HepG2 (cell line): Measurements from ENCODE around the gene SLC5A10. TPM values are rescaled to one million over a fixed set of nuclear protein-coding genes. Genes with fewer than 3 reads are reported as not detected.
A peak's percentile ranks its signal among the peaks of the same experiment; 100 is the strongest.

Experiments
- HOXD1 ChIP-seq: sonication (generic); formaldehyde crosslinking; IDR thresholded peaks from 2 replicates; pipeline ENCODE4 v1.5.0; 2020; ENCODE audit warnings: missing genetic modification reagents
- KAT8 ChIP-seq: IDR thresholded peaks from 2 replicates; pipeline ENCODE4 v1.6.1; 2016; ENCODE audit warnings: missing genetic modification reagents, missing compliant biosample characterization
- LCORL ChIP-seq, 2 experiments: fragments of 450-650 bp in 1 of 2; sonication (generic) in 1 of 2; formaldehyde crosslinking in 1 of 2; IDR thresholded peaks; 2 replicates each; pipeline versions ENCODE4 v1.5.0 to v1.6.1; 2017 to 2020; ENCODE audit warnings: antibody characterized with exemption in 1 of 2, missing genetic modification reagents in 1 of 2
- TCF7L2 ChIP-seq: IDR thresholded peaks from 2 replicates; pipeline ENCODE4 v1.6.1; 2011; ENCODE audit warnings: mild to moderate bottlenecking, low read depth, low read length, moderate library complexity
- ZFP36L1 ChIP-seq: sonication (generic); formaldehyde crosslinking; IDR thresholded peaks from 2 replicates; pipeline ENCODE4 v1.8.0; 2022; ENCODE audit warnings: mild to moderate bottlenecking, missing genetic modification reagents, moderate library complexity
- ZNF614 ChIP-seq: IDR thresholded peaks from 2 replicates; pipeline ENCODE4 v1.6.1; 2018; ENCODE audit warnings: missing biosample characterization, missing genetic modification reagents, inconsistent platforms, borderline replicate concordance
- ZNF672 ChIP-seq: sonication (generic); formaldehyde crosslinking; IDR thresholded peaks from 2 replicates; pipeline ENCODE4 v1.8.1; 2022; ENCODE audit warnings: missing genetic modification reagents
- ZNF782 ChIP-seq: sonication (generic); formaldehyde crosslinking; IDR thresholded peaks from 2 replicates; pipeline ENCODE4 v1.4.0; 2020; ENCODE audit warnings: missing genetic modification reagents, mild to moderate bottlenecking, borderline replicate concordance
- ZNF891 ChIP-seq: sonication (generic); formaldehyde crosslinking; IDR thresholded peaks from 2 replicates; pipeline ENCODE4 v1.5.0; 2020; ENCODE audit warnings: mild to moderate bottlenecking, missing genetic modification reagents
- polyA plus RNA-seq, 8 experiments: library from polyadenylated mRNA; depleted of rRNA in 3 of 8; stranded (reverse) in 7 of 8; unstranded in 1 of 8; fragments of >200 nt; fragmentation: Illumina TruSeq in 4 of 8; extraction: Trizol in 4 of 8; gene quantifications; 2 replicates each; pipeline versions ENCODE4 v1.2.1 to v1.2.3, GENCODE V29; 2011 to 2016; ENCODE audit warnings: low read depth in 4 of 8, missing spikeins in 1 of 8, mixed read lengths in 1 of 8; ENCODE audit not compliant: insufficient read depth in 1 of 8
- total RNA-seq, 5 experiments: library from RNA; depleted of rRNA; stranded (reverse); fragments of >200 nt; fragmentation: Illumina TruSeq; extraction: Trizol; gene quantifications; 2 replicates each; pipeline ENCODE4 v1.2.3, GENCODE V29; 2016; ENCODE audit warnings: low read depth in 1 of 5
- TF ChIP-seq, protein P1 (sequence below): sonication (generic); formaldehyde crosslinking; IDR thresholded peaks from 2 replicates; pipeline ENCODE4 v1.4.0; 2020; ENCODE audit warnings: missing genetic modification reagents
- TF ChIP-seq, protein P2 (sequence below): IDR thresholded peaks from 2 replicates; pipeline ENCODE4 v1.6.1; 2016; ENCODE audit warnings: low read depth, missing genetic modification reagents, missing compliant biosample characterization
- TF ChIP-seq, protein P3 (sequence below): sonication (generic); formaldehyde crosslinking; IDR thresholded peaks from 2 replicates; pipeline ENCODE4 v1.4.0; 2020; ENCODE audit warnings: missing genetic modification reagents
- TF ChIP-seq, protein P4 (sequence below): sonication (generic); formaldehyde crosslinking; IDR thresholded peaks from 2 replicates; pipeline ENCODE4 v1.4.0; 2020; ENCODE audit warnings: mild to moderate bottlenecking, low read depth, missing genetic modification reagents

The SLC5A10 gene
- total and polyA plus RNA-seq, 2 of the 13 experiments (the other 11 are each of a cell fraction or from before 2014, with no cell fraction given): 0.05 TPM; not detected in 1

DNA sequence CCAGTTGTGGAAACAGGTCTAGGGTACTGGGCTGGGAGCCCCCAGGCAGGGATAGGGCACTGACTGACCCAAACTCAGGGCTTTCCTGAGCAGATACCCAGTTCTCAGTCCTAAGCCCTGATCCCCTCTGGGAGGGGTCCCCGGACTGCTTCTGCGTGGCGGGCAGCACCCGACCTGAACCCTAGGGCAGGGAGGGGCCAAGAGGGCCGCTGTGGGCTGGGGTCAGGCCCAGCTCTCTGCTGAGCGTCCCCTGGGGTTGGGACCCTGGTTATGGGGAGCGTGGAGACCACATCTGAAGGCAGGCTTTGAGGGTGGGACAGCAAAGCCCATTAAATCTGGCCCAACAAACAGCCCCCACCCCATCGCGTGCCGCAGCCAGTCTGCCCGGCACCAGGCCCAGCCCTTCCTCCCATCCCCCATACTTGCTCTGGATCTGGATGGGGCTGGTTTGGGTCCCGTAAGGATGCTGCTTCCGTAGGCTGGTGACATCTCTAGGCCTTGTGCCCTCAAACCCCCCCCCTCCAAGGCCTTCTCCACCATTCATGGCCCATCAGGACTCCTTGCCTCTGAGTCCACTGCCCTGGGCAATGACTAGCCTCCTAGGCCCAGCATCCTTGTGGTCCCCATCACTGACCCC, 53.3 kb downstream of the SLC5A10 start (continued):
- no peak for TF ChIP-seq ZNF891 (CRISPR knock-in tag)
- TF ChIP-seq ZNF782 (CRISPR knock-in tag): no peak
- 0 out of 2 replicates have a peak, but pooled peaks have one; percentile 31 for TF ChIP-seq KAT8 (CRISPR knock-in tag)
- TF ChIP-seq, protein P1, sequence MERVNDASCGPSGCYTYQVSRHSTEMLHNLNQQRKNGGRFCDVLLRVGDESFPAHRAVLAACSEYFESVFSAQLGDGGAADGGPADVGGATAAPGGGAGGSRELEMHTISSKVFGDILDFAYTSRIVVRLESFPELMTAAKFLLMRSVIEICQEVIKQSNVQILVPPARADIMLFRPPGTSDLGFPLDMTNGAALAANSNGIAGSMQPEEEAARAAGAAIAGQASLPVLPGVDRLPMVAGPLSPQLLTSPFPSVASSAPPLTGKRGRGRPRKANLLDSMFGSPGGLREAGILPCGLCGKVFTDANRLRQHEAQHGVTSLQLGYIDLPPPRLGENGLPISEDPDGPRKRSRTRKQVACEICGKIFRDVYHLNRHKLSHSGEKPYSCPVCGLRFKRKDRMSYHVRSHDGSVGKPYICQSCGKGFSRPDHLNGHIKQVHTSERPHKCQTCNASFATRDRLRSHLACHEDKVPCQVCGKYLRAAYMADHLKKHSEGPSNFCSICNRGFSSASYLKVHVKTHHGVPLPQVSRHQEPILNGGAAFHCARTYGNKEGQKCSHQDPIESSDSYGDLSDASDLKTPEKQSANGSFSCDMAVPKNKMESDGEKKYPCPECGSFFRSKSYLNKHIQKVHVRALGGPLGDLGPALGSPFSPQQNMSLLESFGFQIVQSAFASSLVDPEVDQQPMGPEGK (CRISPR knock-in tag): peak; percentile 76
- no peak for TF ChIP-seq LCORL (IDR thresholded peaks at IDR 0.05)
- 0 out of 2 replicates have a peak, but pooled peaks have one; percentile 52 for TF ChIP-seq LCORL (CRISPR knock-in tag; IDR thresholded peaks at IDR 0.05)
- TF ChIP-seq, protein P2, sequence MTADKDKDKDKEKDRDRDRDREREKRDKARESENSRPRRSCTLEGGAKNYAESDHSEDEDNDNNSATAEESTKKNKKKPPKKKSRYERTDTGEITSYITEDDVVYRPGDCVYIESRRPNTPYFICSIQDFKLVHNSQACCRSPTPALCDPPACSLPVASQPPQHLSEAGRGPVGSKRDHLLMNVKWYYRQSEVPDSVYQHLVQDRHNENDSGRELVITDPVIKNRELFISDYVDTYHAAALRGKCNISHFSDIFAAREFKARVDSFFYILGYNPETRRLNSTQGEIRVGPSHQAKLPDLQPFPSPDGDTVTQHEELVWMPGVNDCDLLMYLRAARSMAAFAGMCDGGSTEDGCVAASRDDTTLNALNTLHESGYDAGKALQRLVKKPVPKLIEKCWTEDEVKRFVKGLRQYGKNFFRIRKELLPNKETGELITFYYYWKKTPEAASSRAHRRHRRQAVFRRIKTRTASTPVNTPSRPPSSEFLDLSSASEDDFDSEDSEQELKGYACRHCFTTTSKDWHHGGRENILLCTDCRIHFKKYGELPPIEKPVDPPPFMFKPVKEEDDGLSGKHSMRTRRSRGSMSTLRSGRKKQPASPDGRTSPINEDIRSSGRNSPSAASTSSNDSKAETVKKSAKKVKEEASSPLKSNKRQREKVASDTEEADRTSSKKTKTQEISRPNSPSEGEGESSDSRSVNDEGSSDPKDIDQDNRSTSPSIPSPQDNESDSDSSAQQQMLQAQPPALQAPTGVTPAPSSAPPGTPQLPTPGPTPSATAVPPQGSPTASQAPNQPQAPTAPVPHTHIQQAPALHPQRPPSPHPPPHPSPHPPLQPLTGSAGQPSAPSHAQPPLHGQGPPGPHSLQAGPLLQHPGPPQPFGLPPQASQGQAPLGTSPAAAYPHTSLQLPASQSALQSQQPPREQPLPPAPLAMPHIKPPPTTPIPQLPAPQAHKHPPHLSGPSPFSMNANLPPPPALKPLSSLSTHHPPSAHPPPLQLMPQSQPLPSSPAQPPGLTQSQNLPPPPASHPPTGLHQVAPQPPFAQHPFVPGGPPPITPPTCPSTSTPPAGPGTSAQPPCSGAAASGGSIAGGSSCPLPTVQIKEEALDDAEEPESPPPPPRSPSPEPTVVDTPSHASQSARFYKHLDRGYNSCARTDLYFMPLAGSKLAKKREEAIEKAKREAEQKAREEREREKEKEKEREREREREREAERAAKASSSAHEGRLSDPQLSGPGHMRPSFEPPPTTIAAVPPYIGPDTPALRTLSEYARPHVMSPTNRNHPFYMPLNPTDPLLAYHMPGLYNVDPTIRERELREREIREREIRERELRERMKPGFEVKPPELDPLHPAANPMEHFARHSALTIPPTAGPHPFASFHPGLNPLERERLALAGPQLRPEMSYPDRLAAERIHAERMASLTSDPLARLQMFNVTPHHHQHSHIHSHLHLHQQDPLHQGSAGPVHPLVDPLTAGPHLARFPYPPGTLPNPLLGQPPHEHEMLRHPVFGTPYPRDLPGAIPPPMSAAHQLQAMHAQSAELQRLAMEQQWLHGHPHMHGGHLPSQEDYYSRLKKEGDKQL (CRISPR knock-in tag): no peak
- TF ChIP-seq ZFP36L1: no peak
- TF ChIP-seq, protein P3, sequence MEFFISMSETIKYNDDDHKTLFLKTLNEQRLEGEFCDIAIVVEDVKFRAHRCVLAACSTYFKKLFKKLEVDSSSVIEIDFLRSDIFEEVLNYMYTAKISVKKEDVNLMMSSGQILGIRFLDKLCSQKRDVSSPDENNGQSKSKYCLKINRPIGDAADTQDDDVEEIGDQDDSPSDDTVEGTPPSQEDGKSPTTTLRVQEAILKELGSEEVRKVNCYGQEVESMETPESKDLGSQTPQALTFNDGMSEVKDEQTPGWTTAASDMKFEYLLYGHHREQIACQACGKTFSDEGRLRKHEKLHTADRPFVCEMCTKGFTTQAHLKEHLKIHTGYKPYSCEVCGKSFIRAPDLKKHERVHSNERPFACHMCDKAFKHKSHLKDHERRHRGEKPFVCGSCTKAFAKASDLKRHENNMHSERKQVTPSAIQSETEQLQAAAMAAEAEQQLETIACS (CRISPR knock-in tag): 0 out of 2 replicates have a peak, but pooled peaks have one; percentile 9
- no peak for TF ChIP-seq ZNF614 (CRISPR knock-in tag)
- 0 out of 2 replicates have a peak, but pooled peaks have one; percentile 30 for TF ChIP-seq HOXD1 (CRISPR knock-in tag)
- TF ChIP-seq, protein P4, sequence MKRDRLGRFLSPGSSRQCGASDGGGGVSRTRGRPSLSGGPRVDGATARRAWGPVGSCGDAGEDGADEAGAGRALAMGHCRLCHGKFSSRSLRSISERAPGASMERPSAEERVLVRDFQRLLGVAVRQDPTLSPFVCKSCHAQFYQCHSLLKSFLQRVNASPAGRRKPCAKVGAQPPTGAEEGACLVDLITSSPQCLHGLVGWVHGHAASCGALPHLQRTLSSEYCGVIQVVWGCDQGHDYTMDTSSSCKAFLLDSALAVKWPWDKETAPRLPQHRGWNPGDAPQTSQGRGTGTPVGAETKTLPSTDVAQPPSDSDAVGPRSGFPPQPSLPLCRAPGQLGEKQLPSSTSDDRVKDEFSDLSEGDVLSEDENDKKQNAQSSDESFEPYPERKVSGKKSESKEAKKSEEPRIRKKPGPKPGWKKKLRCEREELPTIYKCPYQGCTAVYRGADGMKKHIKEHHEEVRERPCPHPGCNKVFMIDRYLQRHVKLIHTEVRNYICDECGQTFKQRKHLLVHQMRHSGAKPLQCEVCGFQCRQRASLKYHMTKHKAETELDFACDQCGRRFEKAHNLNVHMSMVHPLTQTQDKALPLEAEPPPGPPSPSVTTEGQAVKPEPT: 0 out of 2 replicates have a peak, but pooled peaks have one; percentile 13
- no peak for TF ChIP-seq TCF7L2
- no peak for TF ChIP-seq ZNF672
